Breast epithelium (tissue), 4 donors: ENCODE data around the gene FMN1. TPM values are rescaled to one million over a fixed set of nuclear protein-coding genes. Genes with fewer than 3 reads are reported as not detected.
A peak's percentile ranks its signal among the peaks of the same experiment; 100 is the strongest.

Experiments
- DNase-seq, 2 donors: peaks; one replicate each; pipeline ENCODE4 v3.0.0-alpha.2; 2019; ENCODE audit warnings: low spot score in 2 of 2
- H3K27ac ChIP-seq, 2 donors: fragments of 200-600 bp; sonication (generic) in 1 of 2; one replicate each; pipeline ENCODE4 v1.5.1; 2016 to 2019; ENCODE audit warnings: mild to moderate bottlenecking in 1 of 2
- H3K27me3 ChIP-seq, 2 donors: fragments of 200-600 bp; sonication (generic) in 1 of 2; one replicate each; pipeline versions ENCODE4 v1.5.1 to v1.6.0; 2017 to 2019; ENCODE audit warnings: control low read depth in 1 of 2, mild to moderate bottlenecking in 1 of 2
- H3K36me3 ChIP-seq: fragments of 200-600 bp; one replicate; pipeline ENCODE4 v1.5.1; 2019
- H3K4me1 ChIP-seq, 2 donors: fragments of 200-600 bp; sonication (generic); one replicate each; pipeline ENCODE4 v1.5.1; 2016 to 2019; ENCODE audit warnings: control low read depth in 1 of 2
- H3K4me3 ChIP-seq, 3 donors: fragments of 200-600 bp; sonication (generic); 1 replicate in 2 of 3; 2 replicates in 1 of 3; pipeline ENCODE4 v1.5.1; 2016 to 2019; ENCODE audit warnings: mild to moderate bottlenecking in 3 of 3, moderate library complexity in 2 of 3
- H3K9me3 ChIP-seq, 2 donors: fragments of 200-600 bp; sonication (generic) in 1 of 2; one replicate each; pipeline ENCODE4 v1.5.1; 2016 to 2019; ENCODE audit warnings: control low read depth in 1 of 2
- POLR2A ChIP-seq: fragments of 450-650 bp; IDR thresholded peaks from one replicate; pipeline ENCODE4 v1.6.1; 2016; ENCODE audit warnings: antibody characterized with exemption, mild to moderate bottlenecking, moderate library complexity
- POLR2AphosphoS5 ChIP-seq, 3 donors: sonication (generic); formaldehyde crosslinking; IDR thresholded peaks; one replicate each; pipeline ENCODE4 v1.6.1; 2017; ENCODE audit warnings: antibody characterized with exemption in 3 of 3
- intact Hi-C: fragments of 100-400 bp; cut with DNase I; formaldehyde crosslinking; loops from one replicate; pipeline ENCODE4 v1.15.1; 2023; ENCODE audit warnings: low total_unique reads
- total RNA-seq, 3 donors: library from RNA; depleted of rRNA; stranded (reverse); fragments of >200 nt; gene quantifications; one replicate each; pipeline ENCODE4 v1.1.0, GENCODE V29; 2016
- TF ChIP-seq, protein P1 (sequence below), 3 donors: fragments of 450-650 bp; IDR thresholded peaks; one replicate each; pipeline ENCODE4 v1.5.1; 2016 to 2017; ENCODE audit warnings: antibody characterized with exemption in 3 of 3, mild to moderate bottlenecking in 3 of 3, moderate library complexity in 3 of 3

The FMN1 gene
- total RNA-seq, 3 donors from 2014 or later, result 33.1 to 56.8 (median 50.7) TPM

DNA sequence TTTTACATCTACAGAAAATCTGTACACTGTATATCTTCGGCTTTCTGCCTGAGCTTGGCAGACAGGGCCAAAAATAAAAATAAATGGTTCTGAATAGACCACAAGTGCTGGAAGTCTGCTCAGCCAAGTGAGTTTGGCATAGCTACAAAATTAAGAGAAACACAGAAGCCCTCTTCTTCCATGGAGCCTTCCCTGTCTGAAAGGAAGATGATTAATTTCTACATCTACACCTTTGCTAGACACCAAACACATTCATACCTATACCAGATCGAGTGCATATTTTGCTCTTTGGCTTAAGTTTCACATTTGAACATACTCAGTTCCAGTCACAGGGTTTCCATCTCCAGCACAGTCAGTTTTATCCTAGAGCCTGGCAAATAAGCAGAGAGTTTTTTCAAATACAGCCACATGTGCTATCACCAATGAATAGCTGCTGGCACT, 252.1 kb downstream of the FMN1 start:
- Histone ChIP-seq H3K36me3 (no peaks in the 10 kb centered on the region), H3K27me3 (no peaks in the 10 kb centered on the region), H3K4me3 (no peak overlapping the region), H3K4me1 (no peaks in the 10 kb centered on the region), H3K27ac (no peak overlapping the region), H3K9me3 (no peaks in the 10 kb centered on the region)
- TF ChIP-seq POLR2A, result no peak
- TF ChIP-seq POLR2AphosphoS5 (IDR thresholded peaks at IDR 0.05), result no peak
- TF ChIP-seq, protein P1, sequence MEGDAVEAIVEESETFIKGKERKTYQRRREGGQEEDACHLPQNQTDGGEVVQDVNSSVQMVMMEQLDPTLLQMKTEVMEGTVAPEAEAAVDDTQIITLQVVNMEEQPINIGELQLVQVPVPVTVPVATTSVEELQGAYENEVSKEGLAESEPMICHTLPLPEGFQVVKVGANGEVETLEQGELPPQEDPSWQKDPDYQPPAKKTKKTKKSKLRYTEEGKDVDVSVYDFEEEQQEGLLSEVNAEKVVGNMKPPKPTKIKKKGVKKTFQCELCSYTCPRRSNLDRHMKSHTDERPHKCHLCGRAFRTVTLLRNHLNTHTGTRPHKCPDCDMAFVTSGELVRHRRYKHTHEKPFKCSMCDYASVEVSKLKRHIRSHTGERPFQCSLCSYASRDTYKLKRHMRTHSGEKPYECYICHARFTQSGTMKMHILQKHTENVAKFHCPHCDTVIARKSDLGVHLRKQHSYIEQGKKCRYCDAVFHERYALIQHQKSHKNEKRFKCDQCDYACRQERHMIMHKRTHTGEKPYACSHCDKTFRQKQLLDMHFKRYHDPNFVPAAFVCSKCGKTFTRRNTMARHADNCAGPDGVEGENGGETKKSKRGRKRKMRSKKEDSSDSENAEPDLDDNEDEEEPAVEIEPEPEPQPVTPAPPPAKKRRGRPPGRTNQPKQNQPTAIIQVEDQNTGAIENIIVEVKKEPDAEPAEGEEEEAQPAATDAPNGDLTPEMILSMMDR (IDR thresholded peaks at IDR 0.05), result no peak
- intact Hi-C loops, result no loop called here
- DNase-seq, result no peak

DNA sequence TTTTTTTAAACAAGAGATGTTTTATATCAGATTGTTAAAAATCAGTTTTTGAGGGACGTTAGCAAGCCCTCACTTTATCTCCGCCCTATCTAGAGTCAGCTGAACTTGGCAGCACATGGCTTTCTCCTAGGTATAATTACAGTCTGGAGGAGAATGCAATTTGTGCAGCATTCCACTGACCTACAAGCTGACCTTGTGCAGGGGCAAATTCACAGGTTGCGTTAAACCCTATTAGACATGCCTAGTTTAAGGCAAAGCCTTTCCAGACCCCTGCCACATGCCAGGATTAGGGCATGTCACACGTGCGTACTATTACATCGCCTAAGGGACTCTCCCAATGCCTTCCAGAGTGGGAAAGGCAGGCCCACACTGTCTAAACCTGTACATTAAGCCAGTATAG, 252.7 kb downstream of the FMN1 start:
- no peak for DNase-seq
- no peak for TF ChIP-seq POLR2A
- TF ChIP-seq, protein P1 (IDR thresholded peaks at IDR 0.05), result no peak
- no peak for TF ChIP-seq POLR2AphosphoS5 (IDR thresholded peaks at IDR 0.05)
- no peaks in the 10 kb centered on the region for H3K4me1 ChIP-seq
- no peaks in the 10 kb centered on the region for H3K27me3 ChIP-seq
- H3K36me3 ChIP-seq, result no peaks in the 10 kb centered on the region
- H3K4me3 ChIP-seq, result no peak overlapping the region
- H3K9me3 ChIP-seq, result no peaks in the 10 kb centered on the region
- intact Hi-C loops, result no loop called here
- H3K27ac ChIP-seq, result no peak overlapping the region

DNA sequence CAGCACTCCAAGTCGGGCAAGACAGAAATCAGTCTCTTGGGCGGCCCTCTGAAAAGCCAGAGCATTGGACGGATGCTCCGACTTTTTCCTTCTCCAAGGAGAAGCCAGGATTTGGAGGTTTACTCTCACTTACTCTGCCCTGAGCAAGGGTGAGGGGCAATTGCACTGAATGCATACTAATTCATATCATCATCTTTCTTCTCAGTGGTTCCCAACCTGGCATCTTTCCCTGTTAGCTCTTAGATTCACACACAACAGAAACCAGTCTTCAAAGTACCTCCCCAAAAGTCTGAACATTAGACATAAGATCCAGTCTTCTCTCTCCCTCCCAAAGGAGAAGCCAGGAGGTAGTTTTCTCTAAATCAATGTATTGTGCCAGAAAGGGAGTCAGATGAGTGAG, 257.5 kb downstream of the FMN1 start:
- TF ChIP-seq POLR2A (no peak), POLR2AphosphoS5 (IDR thresholded peaks at IDR 0.05) (no peak)
- TF ChIP-seq, protein P1 (IDR thresholded peaks at IDR 0.05), result no peak
- Histone ChIP-seq H3K27me3 (no peaks in the 10 kb centered on the region), H3K9me3 (no peaks in the 10 kb centered on the region), H3K36me3 (no peaks in the 10 kb centered on the region), H3K4me1 (no peaks in the 10 kb centered on the region), H3K27ac (no peak overlapping the region), H3K4me3 (no peak overlapping the region)
- intact Hi-C loops, result no loop called here
- DNase-seq, result no peak

DNA sequence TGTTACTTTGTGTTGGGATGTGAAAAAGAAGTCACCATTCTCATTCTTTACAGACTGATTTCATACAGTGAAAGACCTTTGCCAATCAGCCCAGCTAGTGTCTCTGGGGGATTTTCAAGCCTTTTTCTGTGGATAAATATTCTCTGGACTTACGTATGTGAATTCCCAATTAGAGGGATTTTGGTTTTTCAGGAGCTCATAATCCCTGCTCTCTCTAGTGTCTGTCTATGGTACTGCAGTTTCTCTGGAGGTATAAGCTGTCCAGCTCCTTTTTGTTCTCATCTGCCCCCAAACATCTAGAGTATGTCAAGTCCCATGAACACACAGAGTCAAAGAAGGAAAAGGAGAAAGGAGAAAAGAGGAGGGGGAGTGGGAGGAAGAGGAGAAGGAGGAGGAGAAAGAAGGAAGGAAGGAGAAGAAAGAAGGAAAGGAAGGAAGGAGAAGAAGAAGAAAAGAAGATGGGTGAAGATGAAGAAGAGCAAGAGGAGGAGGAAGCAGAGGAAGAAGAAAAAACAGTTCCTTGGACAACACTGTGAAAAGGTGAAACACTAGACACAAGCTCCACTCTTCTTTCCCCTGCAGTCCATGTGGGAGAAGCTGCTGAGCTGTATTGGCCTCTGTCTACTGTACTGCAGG, 258.1 kb downstream of the FMN1 start:
- no peak for DNase-seq
- no peaks in the 10 kb centered on the region for H3K4me1 ChIP-seq
- TF ChIP-seq POLR2A, result no peak
- TF ChIP-seq, protein P1 (IDR thresholded peaks at IDR 0.05), result peak; percentile 13 to 43 (median 35)
- no peak overlapping the region for H3K4me3 ChIP-seq
- no peaks in the 10 kb centered on the region for H3K9me3 ChIP-seq
- intact Hi-C loops, result no loop called here
- no peak overlapping the region for H3K27ac ChIP-seq
- H3K36me3 ChIP-seq, result no peaks in the 10 kb centered on the region
- no peaks in the 10 kb centered on the region for H3K27me3 ChIP-seq

DNA sequence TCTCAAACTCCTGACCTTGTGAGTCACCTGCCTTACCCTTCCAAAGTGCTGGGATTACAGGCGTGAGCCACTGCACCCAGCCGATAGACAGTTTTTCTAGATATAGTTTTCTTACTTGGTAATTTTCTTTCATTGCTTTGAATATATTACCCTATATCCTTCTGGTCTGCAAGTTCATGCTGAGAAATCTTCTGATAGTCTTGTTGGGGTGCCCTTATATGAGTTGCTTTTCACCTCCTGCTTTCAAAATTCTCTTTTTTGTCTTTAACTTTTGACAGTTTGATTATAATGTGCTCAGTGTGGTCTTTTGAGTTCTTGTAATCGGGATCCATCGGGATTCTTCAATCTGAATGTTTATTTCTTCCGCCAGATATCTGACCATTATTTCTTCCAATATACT, 259.4 kb downstream of the FMN1 start:
- no peaks in the 10 kb centered on the region for H3K27me3 ChIP-seq
- H3K4me3 ChIP-seq, result no peak overlapping the region
- no peaks in the 10 kb centered on the region for H3K36me3 ChIP-seq
- no peaks in the 10 kb centered on the region for H3K4me1 ChIP-seq
- intact Hi-C loops, result no loop called here
- TF ChIP-seq POLR2AphosphoS5 (IDR thresholded peaks at IDR 0.05) (no peak), POLR2A (no peak)
- TF ChIP-seq, protein P1 (IDR thresholded peaks at IDR 0.05), result no peak
- peaks cover 0 to 4% of the 10 kb centered on the region in 2 donors for H3K9me3 ChIP-seq
- H3K27ac ChIP-seq, result no peak overlapping the region
- no peak for DNase-seq
